ENCODE data around the gene KCNN4.

The KCNN4 gene

DNA sequence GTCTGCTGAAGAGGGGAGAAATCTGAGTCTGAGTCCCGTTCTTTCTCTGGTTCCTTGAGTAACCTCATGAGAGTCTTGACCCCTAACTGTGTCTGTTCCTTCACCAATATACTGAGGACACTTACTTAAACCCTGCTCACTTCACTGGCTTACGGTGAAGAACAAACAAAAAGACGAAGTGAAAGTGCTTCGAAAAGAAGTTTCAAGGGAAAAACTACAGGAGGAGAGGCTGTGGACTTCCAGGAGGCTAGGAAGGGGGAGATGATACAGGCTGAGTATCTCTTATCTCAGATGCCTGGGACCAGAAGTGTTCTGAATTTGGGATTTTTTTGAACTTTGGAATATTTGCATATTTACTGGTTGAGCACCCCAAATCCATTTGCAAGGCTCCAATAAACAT is 32.1 kb downstream of the KCNN4 start:
- no peak for DNase-seq

DNA sequence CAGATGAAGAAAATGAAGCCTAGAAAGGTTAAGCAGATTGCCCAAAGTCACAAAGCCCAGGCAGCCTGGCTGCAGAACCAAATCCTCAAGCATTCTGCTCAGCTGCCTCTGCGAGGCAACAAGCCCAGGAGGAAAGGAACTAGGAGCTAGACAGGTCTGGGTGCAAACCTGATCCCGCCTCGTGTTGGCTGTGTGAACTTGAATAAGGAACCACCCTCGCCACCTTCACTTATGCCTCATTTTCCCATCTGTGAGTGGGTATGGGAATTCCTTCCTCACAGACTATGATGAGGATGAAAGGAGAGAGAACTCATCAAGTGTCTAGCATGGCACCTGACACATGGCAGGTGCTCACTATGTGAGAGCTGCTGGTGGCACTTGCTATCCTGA is 32.6 kb downstream of the KCNN4 start:
- DNase-seq = no peak

DNA sequence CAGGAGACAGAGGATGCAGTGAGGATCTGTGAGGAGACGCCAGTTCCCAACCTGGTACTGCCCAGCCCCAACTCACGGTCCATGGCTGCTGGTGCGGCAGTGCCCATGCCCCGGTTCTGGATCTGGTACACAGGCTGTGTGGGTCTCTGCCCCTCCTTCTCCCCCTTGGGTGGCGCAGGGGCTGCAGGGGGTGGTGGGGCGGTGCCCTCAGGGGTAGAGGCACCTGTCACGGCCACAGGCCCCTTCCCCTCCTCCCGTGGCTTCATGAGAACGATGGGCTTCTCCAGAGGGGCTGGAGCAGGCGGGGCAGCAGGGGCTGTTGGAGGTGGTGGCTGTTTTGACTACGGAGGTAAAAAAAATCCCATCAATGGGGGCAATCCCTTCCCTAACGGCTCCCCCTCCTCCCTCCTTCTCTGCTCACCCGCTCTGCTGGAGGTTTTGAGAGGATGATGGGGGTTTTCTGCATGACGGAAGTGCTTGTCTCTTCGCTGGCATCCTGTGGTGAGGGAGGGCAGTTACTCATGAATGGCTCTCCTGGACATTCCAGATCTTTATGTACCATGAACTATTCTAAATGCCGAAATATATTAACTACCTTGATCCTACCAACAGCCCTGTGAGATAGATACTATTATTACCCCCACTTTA is 33.1 kb downstream of the KCNN4 start:
- no peak for DNase-seq

DNA sequence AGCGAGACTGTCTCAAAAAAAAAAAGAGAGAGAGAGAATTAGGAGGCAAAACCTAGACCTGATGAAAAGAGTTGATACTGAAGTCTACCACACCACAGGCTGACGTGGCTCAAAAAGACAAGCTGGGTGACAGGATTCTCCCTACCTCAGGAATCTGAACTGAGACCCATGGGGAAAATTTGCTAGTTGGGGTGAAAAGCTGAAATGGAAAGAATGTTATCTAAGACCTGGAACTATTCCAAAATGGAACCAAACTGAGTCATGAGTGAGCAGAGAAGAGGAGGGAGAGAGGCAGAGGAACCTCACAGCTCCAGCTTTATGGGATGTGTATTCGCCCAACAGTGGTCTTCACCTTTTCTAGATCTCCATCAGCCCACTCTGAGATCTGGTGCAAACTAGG is 37.7 kb downstream of the KCNN4 start:
- no peak for DNase-seq

DNA sequence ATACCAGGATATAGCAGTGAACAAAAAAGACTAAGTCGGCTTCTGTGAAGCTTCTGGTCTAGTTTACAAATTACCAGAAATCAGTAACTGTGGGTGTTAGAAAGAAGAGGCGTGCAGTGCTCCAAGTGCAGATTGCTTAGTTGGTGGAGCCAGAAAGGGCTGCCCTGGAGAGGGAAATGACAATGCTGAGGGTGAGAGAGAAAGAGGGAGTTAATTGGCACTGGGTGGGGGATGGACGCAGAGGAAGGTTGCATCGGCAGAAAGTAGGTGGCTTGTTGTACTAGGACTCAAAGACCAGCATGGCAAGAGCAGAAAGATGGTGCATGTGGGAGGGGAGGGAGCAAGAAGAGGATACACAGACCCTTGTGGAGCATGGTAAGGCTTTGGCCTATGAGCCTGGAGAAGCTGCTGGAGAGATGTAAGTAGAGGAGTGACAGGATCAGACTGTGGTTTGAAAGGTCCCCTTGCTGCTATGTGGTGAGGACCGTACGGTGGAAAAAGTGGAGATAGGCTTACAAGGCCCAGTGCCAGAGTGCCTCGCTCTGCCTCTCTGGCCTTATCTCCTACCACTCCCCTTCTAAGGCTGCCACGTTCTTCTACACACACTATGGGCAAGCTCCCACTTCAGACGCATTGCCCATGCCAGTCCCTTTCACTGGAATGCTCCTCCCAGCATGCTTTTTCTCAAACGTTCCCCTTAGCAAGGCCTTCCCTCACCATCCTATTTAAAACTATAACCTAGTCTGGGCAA is 39.5 kb downstream of the KCNN4 start:
- DNase-seq = no peak

DNA sequence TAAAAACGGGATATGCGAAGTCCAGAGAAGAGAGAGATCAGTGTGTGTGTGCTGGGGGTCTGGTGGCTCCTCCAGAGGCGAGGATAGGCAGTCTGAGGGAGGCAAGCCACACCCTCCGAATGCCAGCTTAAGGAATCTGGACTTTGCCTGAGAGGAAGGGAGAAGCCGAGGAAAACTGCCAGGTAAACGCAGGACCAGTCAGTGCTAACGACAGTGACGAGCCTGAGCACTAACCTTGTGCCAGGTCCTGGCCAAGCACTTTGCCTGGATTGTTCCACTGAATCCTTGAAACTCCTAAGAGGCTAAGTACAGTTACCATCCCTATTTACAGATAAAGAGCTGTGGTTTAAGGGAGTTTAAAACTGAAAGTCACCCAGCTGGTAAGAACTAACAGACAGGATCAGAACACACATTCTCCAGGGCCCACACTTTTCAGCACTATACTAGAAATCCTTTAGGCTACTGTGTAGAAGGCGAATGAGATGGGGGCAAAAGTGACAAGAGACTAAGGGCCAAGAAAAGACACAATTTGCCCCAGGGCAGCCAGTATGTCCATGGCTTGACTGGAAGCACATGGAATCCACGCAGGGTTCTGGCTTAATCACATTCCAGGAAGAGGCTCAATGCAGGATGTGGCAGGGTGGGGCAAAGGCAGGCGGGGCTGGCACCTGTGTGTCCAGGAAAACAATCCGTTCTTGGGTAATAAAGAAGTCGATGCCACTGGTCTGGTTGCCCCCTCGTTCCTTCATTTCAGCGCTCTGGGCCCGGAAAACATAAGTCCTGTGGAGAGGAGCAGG is 41.1 kb downstream of the KCNN4 start:
- DNase-seq = no peak

DNA sequence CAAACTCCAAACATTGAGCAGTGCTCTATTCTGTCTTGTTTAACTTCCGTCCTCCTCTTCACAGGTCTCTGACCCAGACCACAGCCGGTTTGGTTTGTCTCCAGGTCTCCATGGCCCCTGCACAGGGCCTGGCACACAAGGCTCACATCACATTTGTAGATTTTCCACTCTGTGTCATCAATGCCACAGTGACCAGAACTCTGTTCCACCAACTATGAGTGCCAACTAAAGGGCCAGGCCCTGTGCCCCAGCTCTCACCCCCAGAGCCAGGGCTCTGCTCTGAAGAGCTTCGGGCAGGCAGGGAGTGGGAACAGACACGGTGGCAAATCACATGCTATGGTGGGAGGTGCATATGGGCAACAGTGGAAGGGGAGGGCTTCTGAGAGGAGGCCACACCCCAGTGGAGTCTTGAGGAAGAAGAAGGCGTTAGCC is 42.0 kb downstream of the KCNN4 start:
- no peak for DNase-seq

DNA sequence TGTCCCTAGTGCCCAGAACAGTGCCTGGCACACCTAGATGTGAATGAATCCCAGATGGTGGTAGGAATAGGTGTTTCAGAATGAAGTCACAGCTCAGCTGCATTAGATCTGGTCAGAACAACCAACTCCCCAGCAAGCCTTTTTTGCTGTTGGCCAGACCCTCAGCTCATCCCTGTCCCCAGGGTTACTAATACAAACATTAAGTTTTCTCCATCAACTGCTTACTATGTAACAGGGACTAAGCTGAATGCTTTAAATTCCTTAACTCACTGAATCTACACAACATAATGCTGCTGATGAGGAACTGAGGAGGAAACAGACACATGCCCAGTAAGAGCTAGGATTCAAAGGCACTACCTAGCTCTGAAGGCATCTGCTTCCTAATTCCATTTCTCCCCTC is 44.8 kb downstream of the KCNN4 start:
- DNase-seq = no peak

DNA sequence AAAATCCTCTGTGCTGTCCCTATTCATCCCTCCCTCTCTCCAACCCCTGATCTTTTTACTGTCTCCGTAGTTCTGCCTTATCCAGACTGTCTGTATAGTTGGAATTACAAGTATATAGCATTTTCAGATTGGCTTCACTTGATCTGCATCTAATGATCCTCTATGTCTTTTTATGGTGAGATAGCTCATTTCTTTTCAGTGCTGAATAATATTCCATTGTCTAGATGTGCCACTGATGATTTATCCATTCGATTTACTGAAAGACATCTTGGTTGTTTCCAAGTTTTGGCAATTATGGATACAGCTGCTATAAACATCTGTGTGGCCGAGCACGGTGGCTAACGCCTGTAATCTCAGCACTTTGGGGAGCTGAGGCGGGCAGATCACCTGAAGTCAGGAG is 45.8 kb downstream of the KCNN4 start:
- no peak for DNase-seq

DNA sequence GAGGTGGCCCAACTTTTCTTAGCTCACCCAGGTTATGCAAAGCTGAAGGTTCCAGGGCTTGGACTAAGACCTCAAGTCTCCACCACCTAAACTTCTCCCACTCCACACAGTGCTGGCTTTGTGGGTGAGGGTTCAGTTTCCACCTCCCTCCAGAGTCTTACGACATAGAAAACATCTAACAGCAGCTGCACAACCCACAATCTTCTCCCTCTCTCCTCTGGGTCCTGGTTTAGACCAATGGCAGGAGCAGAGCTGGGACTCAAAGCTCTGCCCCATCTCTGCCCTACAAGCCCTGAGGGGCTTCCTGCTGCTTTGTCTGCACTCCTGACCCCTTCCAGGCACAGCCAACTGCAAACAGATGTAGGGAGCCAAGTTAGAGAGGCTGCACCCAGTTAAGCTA is 48.9 kb downstream of the KCNN4 start:
- no peak for DNase-seq

DNA sequence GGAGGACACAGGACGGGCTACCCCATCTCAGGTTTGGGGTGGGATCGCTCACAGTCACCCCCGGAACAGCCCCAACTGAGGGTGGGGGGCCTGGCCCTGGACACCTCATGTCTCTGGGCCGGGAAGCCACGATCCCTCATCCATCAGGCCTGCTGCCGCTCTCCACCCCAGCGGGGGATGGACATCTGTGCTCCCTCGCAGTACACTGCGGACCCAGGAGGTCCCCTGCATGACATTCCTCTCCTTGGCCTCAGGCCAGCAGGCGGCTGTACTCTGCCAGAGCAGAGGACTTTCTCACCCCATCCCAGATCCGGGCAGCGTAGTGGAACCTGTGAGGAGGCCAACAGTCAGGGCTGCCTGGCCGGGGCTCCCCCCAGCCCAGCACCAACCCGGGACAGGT is 49.4 kb downstream of the KCNN4 start:
- no peak for DNase-seq

DNA sequence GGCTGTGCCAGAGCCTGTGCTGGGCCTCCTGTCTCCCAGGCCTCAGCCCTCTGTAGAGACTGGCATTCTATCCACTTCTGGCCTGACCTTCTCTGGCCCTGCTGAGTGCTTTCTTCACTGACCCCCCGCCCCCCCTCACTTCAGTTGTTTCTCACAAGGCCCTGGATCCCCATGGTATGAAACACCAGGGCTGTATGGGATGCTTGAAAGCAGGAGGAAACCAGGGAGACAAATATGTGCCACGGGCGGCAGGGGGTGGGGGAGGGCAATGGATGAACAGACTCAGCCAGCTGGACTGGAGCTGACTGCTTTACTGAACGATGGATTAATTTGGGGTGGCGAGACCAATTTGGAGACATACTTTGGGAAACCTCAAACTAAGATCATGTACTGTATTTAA is 50.9 kb downstream of the KCNN4 start:
- no peak for DNase-seq

DNA sequence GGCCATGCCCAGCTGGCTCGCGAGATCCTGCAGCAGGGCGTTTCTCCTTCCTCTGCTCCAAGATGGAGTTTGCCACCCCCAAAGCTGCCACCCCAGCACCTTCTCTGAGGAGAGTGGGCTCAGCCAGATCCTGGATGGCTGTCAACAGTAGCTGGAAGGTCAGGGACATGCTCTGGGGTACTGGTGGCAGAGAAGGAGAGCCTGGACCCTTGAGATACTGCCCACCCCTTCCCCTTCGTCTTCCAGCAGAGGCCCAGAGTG is 53.2 kb downstream of the KCNN4 start:
- no peak for DNase-seq

DNA sequence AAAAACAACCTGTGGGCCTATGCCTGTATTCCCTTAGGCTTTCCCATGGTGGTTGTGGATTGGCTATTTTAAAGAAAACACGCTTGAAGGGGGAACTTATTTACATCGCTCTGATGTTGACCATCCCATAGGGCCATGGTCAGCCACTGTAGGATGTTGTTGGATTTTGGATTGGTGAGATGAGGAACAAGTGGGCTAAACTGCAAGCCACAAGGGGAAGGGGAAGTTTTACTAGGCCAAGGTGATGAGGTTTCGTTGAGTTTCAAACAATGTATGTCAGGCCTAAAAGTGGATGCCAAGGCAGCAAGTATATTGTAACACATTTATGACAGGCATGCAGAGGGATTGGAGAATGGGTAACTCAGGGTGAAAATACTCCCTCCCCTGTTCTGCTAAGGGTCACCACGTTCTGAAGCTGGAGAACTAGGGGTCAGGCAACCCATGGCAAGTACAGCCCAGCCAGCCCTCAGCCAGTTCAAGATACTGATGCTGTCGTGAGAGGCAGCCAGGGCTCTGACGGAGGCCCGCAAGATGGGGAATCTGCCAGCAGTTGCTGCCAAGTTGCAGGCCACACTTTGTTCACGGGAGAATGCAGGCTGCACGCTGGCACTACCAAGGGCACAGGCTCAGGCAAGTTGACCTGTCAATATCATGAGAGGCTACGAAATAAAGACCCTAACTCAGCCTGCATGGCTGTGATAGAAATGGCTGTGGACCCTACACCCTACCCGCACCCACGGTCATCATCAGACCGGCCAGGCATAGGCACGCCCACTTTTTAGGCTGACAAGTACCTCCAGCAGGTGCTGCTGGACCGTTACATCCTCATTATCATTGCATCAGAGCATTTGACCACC is 53.8 kb downstream of the KCNN4 start:
- DNase-seq = no peak

DNA sequence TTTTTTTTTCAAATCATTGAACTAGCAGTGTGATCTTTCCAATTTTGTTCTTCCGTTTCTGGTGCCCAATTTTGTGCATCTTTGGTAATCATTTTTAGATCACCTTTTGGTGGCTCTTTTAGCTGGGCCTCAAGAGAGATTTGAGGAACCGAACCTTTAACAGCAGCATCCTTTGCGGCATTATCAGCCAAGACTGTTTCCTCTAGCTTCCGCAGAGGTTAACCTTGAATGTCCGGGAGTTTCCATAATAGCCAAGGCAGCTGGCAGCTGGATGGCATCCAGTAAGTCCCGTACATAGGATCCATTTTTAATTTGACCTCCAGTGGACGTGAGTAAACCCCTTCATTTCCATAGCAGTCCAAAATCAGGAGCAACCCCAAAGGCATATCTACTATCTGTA is 55.3 kb downstream of the KCNN4 start:
- no peak for DNase-seq

DNA sequence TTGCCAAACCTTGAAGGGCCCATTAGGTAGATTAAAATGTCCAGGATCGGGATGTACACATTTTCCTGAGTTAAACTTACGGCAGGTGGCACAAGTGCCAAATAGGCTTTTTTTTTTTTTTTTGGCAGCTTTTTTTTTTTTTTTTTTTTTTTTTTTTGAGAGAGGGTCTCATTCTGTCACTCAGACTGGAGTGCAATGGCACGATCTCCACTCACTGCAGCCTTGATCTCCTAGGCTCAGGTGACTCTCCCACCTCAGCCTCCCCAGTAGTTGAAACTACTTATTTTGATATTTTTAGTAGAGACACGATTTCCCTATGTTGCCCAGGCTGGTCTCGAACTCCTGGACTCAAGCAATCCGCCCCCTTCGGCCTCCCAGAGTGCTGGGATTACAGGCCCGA is 55.9 kb downstream of the KCNN4 start:
- DNase-seq = no peak

DNA sequence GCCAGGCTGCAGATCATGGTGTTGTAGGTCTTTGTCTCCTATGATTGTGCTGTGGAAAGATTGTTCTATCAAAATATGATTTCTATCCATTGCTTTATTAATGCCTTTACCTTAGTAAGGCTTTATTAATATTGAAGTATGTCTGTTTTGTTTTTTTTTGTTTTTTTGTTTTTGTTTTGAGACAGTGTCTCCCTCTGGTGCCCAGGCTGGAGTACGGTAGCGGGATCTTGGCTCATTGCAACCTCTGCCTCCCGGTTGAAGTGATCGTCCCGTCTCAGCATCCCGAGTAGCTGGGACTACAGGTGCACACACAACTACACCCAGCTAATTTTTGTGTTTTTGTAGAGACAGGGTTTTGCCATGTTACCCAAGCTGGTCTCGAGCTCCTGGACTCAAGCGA is 57.2 kb downstream of the KCNN4 start:
- DNase-seq = no peak

DNA sequence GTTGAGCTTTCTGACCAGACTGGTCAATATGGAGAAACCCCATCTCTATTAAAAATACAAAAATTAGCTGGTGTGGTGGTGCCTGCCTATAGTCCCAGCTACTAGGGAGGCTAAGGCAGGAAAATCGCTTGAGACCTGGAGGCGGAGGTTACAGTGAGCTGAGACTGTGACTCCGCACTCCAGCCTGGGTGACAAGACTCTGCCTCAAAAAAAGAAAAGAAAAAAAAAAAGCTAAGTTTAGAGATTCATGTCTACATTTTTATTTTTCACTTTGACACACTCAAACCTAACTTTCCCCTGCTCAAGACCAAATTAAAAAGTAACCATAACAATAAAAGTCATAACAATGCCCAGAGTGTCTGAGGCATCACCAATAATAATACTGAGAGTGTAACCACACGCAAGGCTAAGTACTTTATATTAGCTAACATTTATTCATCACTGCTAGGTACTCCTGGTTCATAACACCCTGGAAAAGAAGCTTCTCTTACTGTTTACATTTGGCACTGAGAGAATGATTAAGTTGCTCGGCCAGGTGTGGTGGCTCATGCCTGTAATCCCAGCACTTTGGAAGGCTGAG is 59.2 kb downstream of the KCNN4 start:
- no peak for DNase-seq

DNA sequence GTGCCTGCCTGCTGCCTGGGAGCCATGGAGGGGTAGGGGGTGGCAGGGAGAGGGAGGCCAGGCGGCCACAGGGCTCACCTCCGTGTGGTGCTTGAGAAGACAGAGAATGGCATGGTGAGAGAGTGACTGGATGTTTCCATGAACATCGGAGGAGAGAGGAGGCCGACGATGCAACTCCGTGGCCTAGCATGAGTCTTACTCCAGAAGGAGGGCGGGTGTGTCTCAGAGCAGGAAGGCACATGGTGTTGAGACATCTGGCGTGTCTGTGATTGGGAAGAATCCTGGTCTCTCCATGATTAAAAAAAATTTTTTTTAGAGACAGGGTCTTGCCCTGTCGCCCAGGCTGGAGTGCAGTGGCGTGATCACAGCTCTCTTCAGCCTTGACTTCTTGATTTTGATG is 59.8 kb downstream of the KCNN4 start:
- no peak for DNase-seq

DNA sequence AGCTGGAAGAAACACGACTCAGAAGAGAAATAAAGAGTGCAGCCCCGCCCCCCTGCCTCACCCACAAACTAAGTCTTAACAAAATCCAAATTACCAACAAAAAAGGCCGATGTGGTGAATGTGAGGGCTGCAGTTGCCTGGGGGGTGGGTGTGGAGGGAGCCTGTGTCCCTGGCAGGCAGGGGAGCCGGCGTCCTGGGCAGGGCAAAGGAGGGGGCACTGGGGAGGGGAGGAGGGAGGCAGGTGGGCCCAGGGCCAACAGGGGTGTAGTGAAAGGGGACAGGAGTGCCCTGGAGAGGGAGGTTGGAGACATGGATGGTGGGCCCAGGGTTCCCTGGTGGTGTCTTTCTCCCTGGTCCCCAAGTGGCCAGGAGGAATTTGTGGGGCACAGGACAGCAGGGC is 60.9 kb downstream of the KCNN4 start:
- DNase-seq = no peak

DNA sequence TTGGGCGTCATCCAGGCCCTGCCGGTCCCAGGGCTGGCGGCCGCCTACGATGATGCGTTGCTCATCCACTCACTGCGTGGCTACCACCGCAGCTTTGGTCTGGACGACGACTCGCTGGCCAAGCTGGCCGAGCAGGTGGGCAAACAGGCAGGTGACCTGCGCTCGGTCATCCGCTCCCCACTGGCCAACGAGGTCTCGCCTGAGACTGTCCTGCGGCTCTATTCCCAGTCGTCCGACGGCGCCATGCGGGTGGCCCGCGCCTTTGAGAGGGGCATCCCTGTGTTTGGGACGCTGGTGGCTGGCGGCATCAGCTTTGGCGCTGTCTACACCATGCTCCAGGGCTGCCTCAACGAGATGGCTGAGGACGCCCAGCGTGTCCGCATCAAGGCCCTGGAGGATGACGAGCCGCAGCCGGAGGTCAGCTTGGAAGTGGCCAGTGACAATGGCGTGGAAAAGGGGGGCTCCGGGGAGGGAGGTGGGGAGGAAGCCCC is 61.4 kb downstream of the KCNN4 start:
- DNase-seq = no peak

DNA sequence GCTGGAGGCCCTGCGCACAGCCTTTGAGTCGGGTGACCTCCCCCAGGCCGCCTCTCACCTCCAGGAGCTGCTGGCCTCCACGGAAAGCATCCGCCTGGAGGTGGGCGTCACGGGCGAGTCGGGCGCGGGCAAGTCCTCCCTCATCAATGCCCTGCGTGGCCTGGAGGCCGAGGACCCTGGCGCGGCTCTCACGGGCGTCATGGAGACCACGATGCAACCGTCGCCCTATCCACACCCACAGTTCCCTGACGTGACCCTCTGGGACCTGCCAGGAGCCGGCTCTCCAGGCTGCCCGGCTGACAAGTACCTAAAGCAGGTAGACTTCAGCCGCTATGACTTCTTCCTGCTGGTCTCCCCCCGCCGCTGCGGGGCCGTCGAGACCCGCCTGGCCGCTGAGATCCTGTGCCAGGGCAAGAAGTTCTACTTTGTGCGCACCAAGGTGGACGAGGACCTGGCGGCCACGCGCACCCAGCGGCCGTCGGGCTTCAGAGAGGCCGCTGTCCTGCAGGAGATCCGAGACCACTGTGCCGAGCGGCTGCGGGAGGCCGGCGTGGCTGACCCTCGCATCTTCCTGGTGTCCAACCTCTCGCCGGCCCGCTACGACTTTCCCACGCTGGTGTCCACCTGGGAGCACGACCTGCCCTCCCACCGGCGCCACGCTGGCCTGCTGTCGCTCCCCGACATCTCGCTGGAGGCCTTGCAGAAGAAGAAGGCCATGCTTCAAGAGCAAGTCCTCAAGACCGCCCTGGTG is 62.0 kb downstream of the KCNN4 start:
- DNase-seq = no peak

Data from right kidney (tissue), 1 donor.